Stimulated activated CD4-positive, alpha-beta T cell treated with anti-CD3 and anti-CD28 coated beads, Interleukin-12 subunit alpha, Interleukin-12 subunit beta, amount 100 ng/mL, for 4 hours (primary cell): ENCODE data around the gene ENPP1.

ENCODE experiments used
- DNase-seq: peaks from one replicate; pipeline ENCODE4 v3.0.0-alpha.2; 2020

The ENPP1 gene

GRCh38 chr6:131807644-131808459 lies at the start of gene ENPP1:
Gene ENPP1 (plus strand): TSS chr6:131808020. CDS start chr6:131808036, 16 bp downstream.
- DNase-seq = peak; percentile 23

GRCh38 chr6:131758920-131759319 lies 48.9 kb upstream of the ENPP1 start:
- no peak for DNase-seq

GRCh38 chr6:131761060-131761761 lies 46.6 kb upstream of the ENPP1 start:
- no peak for DNase-seq

GRCh38 chr6:131761762-131762067 lies 46.1 kb upstream of the ENPP1 start:
- DNase-seq = no peak

- no peak for DNase-seq
Observed at GRCh38 chr6:131762984-131763383, 44.8 kb upstream of the ENPP1 start.

- no peak for DNase-seq
Observed at GRCh38 chr6:131763749-131764148, 44.1 kb upstream of the ENPP1 start.

- no peak for DNase-seq
Observed at GRCh38 chr6:131764350-131764749, 43.5 kb upstream of the ENPP1 start.

- DNase-seq = no peak
Observed at GRCh38 chr6:131765081-131765803, 42.6 kb upstream of the ENPP1 start.

GRCh38 chr6:131765804-131766135 lies 42.0 kb upstream of the ENPP1 start:
- no peak for DNase-seq

- no peak for DNase-seq
Observed at GRCh38 chr6:131766631-131767030, 41.2 kb upstream of the ENPP1 start.

- DNase-seq = no peak
Observed at GRCh38 chr6:131768964-131769363, 38.9 kb upstream of the ENPP1 start.

GRCh38 chr6:131769385-131770141 lies 38.3 kb upstream of the ENPP1 start:
- no peak for DNase-seq

- DNase-seq = no peak
Observed at GRCh38 chr6:131770776-131771175, 37.0 kb upstream of the ENPP1 start.

GRCh38 chr6:131773284-131773950 lies 34.4 kb upstream of the ENPP1 start:
- DNase-seq = no peak

- DNase-seq = no peak
Observed at GRCh38 chr6:131775886-131776285, 31.9 kb upstream of the ENPP1 start.

- no peak for DNase-seq
Observed at GRCh38 chr6:131776985-131777384, 30.8 kb upstream of the ENPP1 start.

GRCh38 chr6:131778169-131778568 lies 29.7 kb upstream of the ENPP1 start:
- no peak for DNase-seq

GRCh38 chr6:131779304-131779703 lies 28.5 kb upstream of the ENPP1 start:
- no peak for DNase-seq

- DNase-seq = no peak
Observed at GRCh38 chr6:131780600-131780999, 27.2 kb upstream of the ENPP1 start.

GRCh38 chr6:131781687-131782086 lies 26.1 kb upstream of the ENPP1 start:
- DNase-seq = no peak

- DNase-seq = no peak
Observed at GRCh38 chr6:131782764-131783163, 25.1 kb upstream of the ENPP1 start.

GRCh38 chr6:131784561-131784960 lies 23.3 kb upstream of the ENPP1 start:
- no peak for DNase-seq

- no peak for DNase-seq
Observed at GRCh38 chr6:131787079-131787478, 20.7 kb upstream of the ENPP1 start.
